Activated CD8-positive, alpha-beta memory T cell treated with anti-CD3 and anti-CD28 coated beads for 1 hour (primary cell): Measurements from ENCODE around the gene KREMEN1.

Source experiments
- DNase-seq, 2 donors: peaks; one replicate each; pipeline ENCODE4 v3.0.0-alpha.2; 2020; ENCODE audit warnings: low read depth in 1 of 2; ENCODE audit errors: extremely low read depth in 1 of 2

Gene KREMEN1

GRCh38 chr22:29148036-29148435 lies 75.2 kb downstream of the KREMEN1 start:
- no peak for DNase-seq

GRCh38 chr22:29148826-29149225 lies 76.0 kb downstream of the KREMEN1 start:
- DNase-seq, result no peak

- no peak for DNase-seq
Observed at GRCh38 chr22:29149841-29150555, 77.2 kb downstream of the KREMEN1 start.

- no peak for DNase-seq
Observed at GRCh38 chr22:29150701-29151100, 77.9 kb downstream of the KREMEN1 start.

- DNase-seq, result no peak
Observed at GRCh38 chr22:29151316-29151715, 78.5 kb downstream of the KREMEN1 start.

GRCh38 chr22:29152045-29152953 lies 79.5 kb downstream of the KREMEN1 start:
- no peak for DNase-seq

- DNase-seq, result no peak
Observed at GRCh38 chr22:29152954-29153719, 80.3 kb downstream of the KREMEN1 start.

GRCh38 chr22:29154364-29155048 lies 81.7 kb downstream of the KREMEN1 start:
- peak; percentile 40 to 46 for DNase-seq

GRCh38 chr22:29155966-29156365 lies 83.1 kb downstream of the KREMEN1 start:
- DNase-seq, result no peak

- no peak for DNase-seq
Observed at GRCh38 chr22:29156507-29156906, 83.7 kb downstream of the KREMEN1 start.

GRCh38 chr22:29157759-29158535 lies 85.1 kb downstream of the KREMEN1 start:
- no peak for DNase-seq

- no peak for DNase-seq
Observed at GRCh38 chr22:29158546-29158945, 85.7 kb downstream of the KREMEN1 start.

GRCh38 chr22:29163808-29164207 lies 91.0 kb downstream of the KREMEN1 start:
- DNase-seq, result no peak

- no peak for DNase-seq
Observed at GRCh38 chr22:29165321-29166060, 92.7 kb downstream of the KREMEN1 start.

GRCh38 chr22:29166180-29166579 lies 93.3 kb downstream of the KREMEN1 start:
- no peak for DNase-seq

- no peak for DNase-seq
Observed at GRCh38 chr22:29167032-29167911, 94.4 kb downstream of the KREMEN1 start.

- no peak for DNase-seq
Observed at GRCh38 chr22:29171721-29172120, 98.9 kb downstream of the KREMEN1 start.

GRCh38 chr22:29172216-29172615 lies 99.4 kb downstream of the KREMEN1 start:
- no peak for DNase-seq
